HCT116 (cell line): ENCODE results near the gene UFD1.

Experiments used
- CEBPB ChIP-seq: IDR thresholded peaks from 2 replicates; pipeline ENCODE4 v1.6.1; 2012; ENCODE audit warnings: low read depth
- EZH2 ChIP-seq: fragments of 200-600 bp; sonication (generic); IDR thresholded peaks from 2 replicates; pipeline ENCODE4 v1.6.1; 2017; ENCODE audit warnings: antibody characterized with exemption, mixed run types
- POLR2A ChIP-seq: IDR thresholded peaks from 2 replicates; pipeline ENCODE4 v1.7.0; 2011; ENCODE audit warnings: borderline replicate concordance; ENCODE audit not compliant: insufficient read depth, insufficient read length; ENCODE audit errors: extremely low read depth
- POLR2AphosphoS5 ChIP-seq: IDR thresholded peaks from 2 replicates; pipeline ENCODE4 v1.6.1; 2011; ENCODE audit warnings: mild to moderate bottlenecking, low read depth, low read length, moderate library complexity
- RAD21 ChIP-seq: IDR thresholded peaks from 2 replicates; pipeline ENCODE4 v1.6.1; 2012; ENCODE audit warnings: low read depth, mild to moderate bottlenecking
- REST ChIP-seq: IDR thresholded peaks from 2 replicates; pipeline ENCODE4 v1.6.1; 2012; ENCODE audit warnings: low read depth
- SP1 ChIP-seq: IDR thresholded peaks from 2 replicates; pipeline ENCODE4 v1.6.1; 2012; ENCODE audit warnings: low read depth
- SRF ChIP-seq: IDR thresholded peaks from 2 replicates; pipeline ENCODE4 v1.6.1; 2012; ENCODE audit warnings: low read depth
- TCF7L2 ChIP-seq: IDR thresholded peaks from 2 replicates; pipeline ENCODE4 v1.7.0; 2011; ENCODE audit warnings: borderline replicate concordance, inconsistent platforms; ENCODE audit not compliant: insufficient read depth, insufficient read length; ENCODE audit errors: extremely low read depth
- YY1 ChIP-seq: IDR thresholded peaks from 2 replicates; pipeline ENCODE4 v1.6.1; 2011; ENCODE audit warnings: low read length, low read depth, moderate library complexity, mild to moderate bottlenecking; ENCODE audit not compliant: insufficient replicate concordance; ENCODE audit errors: extremely low read depth
- ZFX ChIP-seq: fragments of 450-650 bp; IDR thresholded peaks from 2 replicates; pipeline ENCODE4 v1.6.1; 2017
- ZNF274 ChIP-seq: fragments of 200-500 bp; sonication (Bioruptor generic); IDR thresholded peaks from 2 replicates; pipeline ENCODE4 v1.6.1; 2014; ENCODE audit warnings: mild to moderate bottlenecking, low read depth, low read length, inconsistent platforms
- TF ChIP-seq, protein P1 (sequence below), 3 experiments: fragments of 200-600 bp in 1 of 3; sonication (generic) in 1 of 3; IDR thresholded peaks in 2 of 3; conservative IDR thresholded peaks in 1 of 3; 2 replicates each; pipeline ENCODE4 v1.5.1; 2012 to 2017; ENCODE audit warnings: low read depth in 2 of 3, low read length in 2 of 3, antibody characterized with exemption in 1 of 3, borderline replicate concordance in 1 of 3, control low read depth in 1 of 3, mild to moderate bottlenecking in 1 of 3, mixed read lengths in 1 of 3, mixed run types in 1 of 3, moderate library complexity in 1 of 3; ENCODE audit not compliant: insufficient read depth in 1 of 3
- TF ChIP-seq, protein P2 (sequence below): IDR thresholded peaks from 2 replicates; pipeline ENCODE4 v1.6.1; 2011; ENCODE audit warnings: mild to moderate bottlenecking, low read length, moderate library complexity; ENCODE audit not compliant: insufficient replicate concordance; ENCODE audit errors: extremely low read depth

GRCh38 chr22:19495562-19496323 is 16.8 kb upstream of the UFD1 start:
- TF ChIP-seq, protein P1, sequence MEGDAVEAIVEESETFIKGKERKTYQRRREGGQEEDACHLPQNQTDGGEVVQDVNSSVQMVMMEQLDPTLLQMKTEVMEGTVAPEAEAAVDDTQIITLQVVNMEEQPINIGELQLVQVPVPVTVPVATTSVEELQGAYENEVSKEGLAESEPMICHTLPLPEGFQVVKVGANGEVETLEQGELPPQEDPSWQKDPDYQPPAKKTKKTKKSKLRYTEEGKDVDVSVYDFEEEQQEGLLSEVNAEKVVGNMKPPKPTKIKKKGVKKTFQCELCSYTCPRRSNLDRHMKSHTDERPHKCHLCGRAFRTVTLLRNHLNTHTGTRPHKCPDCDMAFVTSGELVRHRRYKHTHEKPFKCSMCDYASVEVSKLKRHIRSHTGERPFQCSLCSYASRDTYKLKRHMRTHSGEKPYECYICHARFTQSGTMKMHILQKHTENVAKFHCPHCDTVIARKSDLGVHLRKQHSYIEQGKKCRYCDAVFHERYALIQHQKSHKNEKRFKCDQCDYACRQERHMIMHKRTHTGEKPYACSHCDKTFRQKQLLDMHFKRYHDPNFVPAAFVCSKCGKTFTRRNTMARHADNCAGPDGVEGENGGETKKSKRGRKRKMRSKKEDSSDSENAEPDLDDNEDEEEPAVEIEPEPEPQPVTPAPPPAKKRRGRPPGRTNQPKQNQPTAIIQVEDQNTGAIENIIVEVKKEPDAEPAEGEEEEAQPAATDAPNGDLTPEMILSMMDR (IDR thresholded peaks at IDR 0.05 in 2 of 3, conservative IDR thresholded peaks at IDR 0.05 in 1 of 3; ENCODE audit: borderline replicate concordance in 1 of 3, insufficient read depth in 1 of 3, low read depth in 2 of 3, low read length in 2 of 3) = no peak; a peak in 2 of 6 replicates
- no peak for TF ChIP-seq POLR2AphosphoS5
- no peak for TF ChIP-seq POLR2A
- TF ChIP-seq, protein P2, sequence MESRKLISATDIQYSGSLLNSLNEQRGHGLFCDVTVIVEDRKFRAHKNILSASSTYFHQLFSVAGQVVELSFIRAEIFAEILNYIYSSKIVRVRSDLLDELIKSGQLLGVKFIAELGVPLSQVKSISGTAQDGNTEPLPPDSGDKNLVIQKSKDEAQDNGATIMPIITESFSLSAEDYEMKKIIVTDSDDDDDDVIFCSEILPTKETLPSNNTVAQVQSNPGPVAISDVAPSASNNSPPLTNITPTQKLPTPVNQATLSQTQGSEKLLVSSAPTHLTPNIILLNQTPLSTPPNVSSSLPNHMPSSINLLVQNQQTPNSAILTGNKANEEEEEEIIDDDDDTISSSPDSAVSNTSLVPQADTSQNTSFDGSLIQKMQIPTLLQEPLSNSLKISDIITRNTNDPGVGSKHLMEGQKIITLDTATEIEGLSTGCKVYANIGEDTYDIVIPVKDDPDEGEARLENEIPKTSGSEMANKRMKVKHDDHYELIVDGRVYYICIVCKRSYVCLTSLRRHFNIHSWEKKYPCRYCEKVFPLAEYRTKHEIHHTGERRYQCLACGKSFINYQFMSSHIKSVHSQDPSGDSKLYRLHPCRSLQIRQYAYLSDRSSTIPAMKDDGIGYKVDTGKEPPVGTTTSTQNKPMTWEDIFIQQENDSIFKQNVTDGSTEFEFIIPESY = no peak
- no peak for TF ChIP-seq ZNF274
- peak; percentile 27 for TF ChIP-seq RAD21
- TF ChIP-seq TCF7L2 = no peak
- no peak for TF ChIP-seq CEBPB
- TF ChIP-seq REST = no peak
- TF ChIP-seq EZH2 = no peak
- no peak for TF ChIP-seq ZFX
- no peak for TF ChIP-seq SP1
- TF ChIP-seq YY1 = no peak
- TF ChIP-seq SRF = no peak
